Spinal cord (tissue), 10 donors: Measurements from ENCODE around the gene TASP1. TPM values are rescaled to one million over a fixed set of nuclear protein-coding genes. Genes with fewer than 3 reads are reported as not detected.

ENCODE experiments used
- DNase-seq, 6 donors: peaks; one replicate each; pipeline versions ENCODE4 v3.0.0 to v3.0.0-alpha.2; 2013 to 2015; ENCODE audit warnings: low spot score in 6 of 6, low read depth in 4 of 6
- H3K27ac ChIP-seq: one replicate; pipeline ENCODE4 v1.5.1; 2013; ENCODE audit warnings: low read depth, low read length, control low read depth
- H3K27me3 ChIP-seq: one replicate; pipeline ENCODE4 v1.6.1; 2013; ENCODE audit warnings: low read length; ENCODE audit not compliant: control insufficient read depth, insufficient read depth
- H3K36me3 ChIP-seq: one replicate; pipeline ENCODE4 v1.6.1; 2013; ENCODE audit warnings: low read length; ENCODE audit not compliant: control insufficient read depth, insufficient read depth
- H3K4me1 ChIP-seq: one replicate; pipeline ENCODE4 v1.6.1; 2013; ENCODE audit warnings: low read length; ENCODE audit not compliant: control insufficient read depth, insufficient read depth
- H3K4me3 ChIP-seq: one replicate; pipeline ENCODE4 v1.5.1; 2013; ENCODE audit warnings: low read depth, low read length, control low read depth
- H3K9me3 ChIP-seq: one replicate; pipeline ENCODE4 v1.6.1; 2013; ENCODE audit warnings: low read length; ENCODE audit not compliant: control insufficient read depth, insufficient read depth
- WGBS: methylation state at CpG from one replicate; pipeline ENCODE4 v1.1.5; 2013; ENCODE audit warnings: missing lambda C conversion rate; ENCODE audit not compliant: insufficient coverage; 5-methylcytosine and 5-hydroxymethylcytosine counted together
- polyA plus RNA-seq, 2 donors: library from polyadenylated mRNA; unstranded; fragments of 120-200 nt; gene quantifications; one replicate each; pipeline ENCODE4 v1.2.1, GENCODE V29; 2013; ENCODE audit not compliant: insufficient read length in 2 of 2
- total RNA-seq, 2 donors: library from RNA; depleted of rRNA in 1 of 2; stranded (reverse); fragments of 120-200 nt in 1 of 2; fragments of >200 nt in 1 of 2; gene quantifications; one replicate each; pipeline versions ENCODE4 v1.2.3 to v1.2.4, GENCODE V29; 2013 to 2014
- donor health status: healthy.

Gene TASP1
- total and polyA plus RNA-seq, 4 donors: 8.9 to 20.4 (median 14.5) TPM

DNA sequence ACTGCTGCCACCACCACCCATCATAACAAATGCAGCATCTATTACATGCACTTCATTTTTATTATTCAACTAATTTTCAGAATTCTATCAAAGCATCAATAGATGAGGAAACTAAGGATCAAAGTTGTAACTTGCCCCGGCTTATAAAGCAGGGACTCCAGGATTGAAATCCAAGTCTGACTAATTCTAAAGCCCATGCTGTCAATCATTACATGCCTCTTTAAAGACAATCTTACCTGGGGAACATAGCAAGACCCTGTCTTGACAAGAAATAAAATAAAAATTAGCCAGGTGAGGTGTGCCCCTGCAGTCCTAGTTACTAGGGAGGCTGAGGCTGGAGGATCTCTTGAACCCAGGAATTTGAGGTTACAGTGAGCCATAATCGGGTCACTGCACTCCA is 235.3 kb downstream of the TASP1 start:
- Histone ChIP-seq H3K9me3 (no peaks in the 10 kb centered on the region), H3K4me3 (no peak overlapping the region), H3K27ac (no peak overlapping the region), H3K27me3 (no peaks in the 10 kb centered on the region), H3K4me1 (no peaks in the 10 kb centered on the region), H3K36me3 (no peaks in the 10 kb centered on the region)
- 100% methylated on average over 1 of the region's 2 CpGs for WGBS
- DNase-seq: no peak

DNA sequence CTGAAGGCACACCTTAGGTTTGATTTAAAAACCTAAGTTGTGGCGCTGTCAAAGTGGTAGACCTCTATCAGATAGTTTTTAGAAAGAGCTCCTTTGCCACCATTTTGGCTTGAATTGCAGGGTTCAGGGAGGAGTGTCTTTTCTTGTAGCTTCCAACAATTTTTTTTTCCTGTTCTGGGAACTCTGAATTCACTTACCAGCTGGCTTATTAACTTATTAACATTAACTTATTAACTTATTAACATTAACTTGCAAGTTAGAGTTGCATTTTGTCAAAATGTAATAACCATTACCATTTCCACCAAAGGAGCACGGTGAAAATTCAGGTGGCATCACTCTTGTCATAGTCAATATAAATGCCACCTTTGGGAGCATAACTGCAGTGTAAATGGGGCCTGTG is 235.7 kb downstream of the TASP1 start:
- Histone ChIP-seq H3K36me3 (no peaks in the 10 kb centered on the region), H3K27me3 (no peaks in the 10 kb centered on the region), H3K4me3 (no peak overlapping the region), H3K27ac (no peak overlapping the region), H3K4me1 (no peaks in the 10 kb centered on the region), H3K9me3 (no peaks in the 10 kb centered on the region)
- WGBS: 100% methylated on average over 1 of the region's 2 CpGs
- no peak for DNase-seq

- H3K36me3 ChIP-seq: no peaks in the 10 kb centered on the region
- H3K9me3 ChIP-seq: no peaks in the 10 kb centered on the region
- no CpG with 5 or more reads among the region's 5 CpGs for WGBS
- peak in 3 of 6 donors; percentile 7 to 83 (median 8) for DNase-seq
- H3K4me1 ChIP-seq: no peaks in the 10 kb centered on the region
- H3K4me3 ChIP-seq: no peak overlapping the region
- H3K27me3 ChIP-seq: no peaks in the 10 kb centered on the region
- no peak overlapping the region for H3K27ac ChIP-seq
Observed at GRCh38 chr20:13402171-13402760, 236.5 kb downstream of the TASP1 start.

- H3K9me3 ChIP-seq: no peaks in the 10 kb centered on the region
- H3K27me3 ChIP-seq: no peaks in the 10 kb centered on the region
- no peak for DNase-seq
- H3K4me3 ChIP-seq: no peak overlapping the region
- WGBS: no CpG with 5 or more reads among the region's 1 CpG
- no peak overlapping the region for H3K27ac ChIP-seq
- H3K36me3 ChIP-seq: no peaks in the 10 kb centered on the region
- no peaks in the 10 kb centered on the region for H3K4me1 ChIP-seq
Observed at GRCh38 chr20:13401596-13401995, 237.1 kb downstream of the TASP1 start.

GRCh38 chr20:13400453-13400852 is 238.3 kb downstream of the TASP1 start:
- no peak overlapping the region for H3K27ac ChIP-seq
- H3K9me3 ChIP-seq: no peaks in the 10 kb centered on the region
- no peaks in the 10 kb centered on the region for H3K36me3 ChIP-seq
- H3K27me3 ChIP-seq: no peaks in the 10 kb centered on the region
- WGBS: no CpG with 5 or more reads among the region's 2 CpGs
- no peaks in the 10 kb centered on the region for H3K4me1 ChIP-seq
- DNase-seq: no peak
- H3K4me3 ChIP-seq: no peak overlapping the region

GRCh38 chr20:13397300-13397724 is 241.4 kb downstream of the TASP1 start:
- no CpG with 5 or more reads among the region's 1 CpG for WGBS
- no peaks in the 10 kb centered on the region for H3K4me1 ChIP-seq
- no peak overlapping the region for H3K4me3 ChIP-seq
- H3K27ac ChIP-seq: no peak overlapping the region
- no peak for DNase-seq
- H3K27me3 ChIP-seq: no peaks in the 10 kb centered on the region
- H3K9me3 ChIP-seq: no peaks in the 10 kb centered on the region
- no peaks in the 10 kb centered on the region for H3K36me3 ChIP-seq

GRCh38 chr20:13396826-13397225 is 241.9 kb downstream of the TASP1 start:
- H3K4me1 ChIP-seq: no peaks in the 10 kb centered on the region
- H3K36me3 ChIP-seq: no peaks in the 10 kb centered on the region
- no peak for DNase-seq

GRCh38 chr20:13396022-13396421 is 242.7 kb downstream of the TASP1 start:
- Histone ChIP-seq H3K4me1 (no peaks in the 10 kb centered on the region), H3K27ac (no peak overlapping the region), H3K27me3 (no peaks in the 10 kb centered on the region), H3K4me3 (no peak overlapping the region), H3K36me3 (no peaks in the 10 kb centered on the region), H3K9me3 (no peaks in the 10 kb centered on the region)
- DNase-seq: no peak
- WGBS: no CpG with 5 or more reads among the region's 3 CpGs

More at GRCh38 chr20:13396826-13397225, 241.9 kb downstream of the TASP1 start:
- Histone ChIP-seq H3K9me3 (no peaks in the 10 kb centered on the region), H3K27me3 (no peaks in the 10 kb centered on the region), H3K4me3 (no peak overlapping the region), H3K27ac (no peak overlapping the region)

GRCh38 chr20:13395232-13395631 is 243.5 kb downstream of the TASP1 start:
- H3K36me3 ChIP-seq: no peaks in the 10 kb centered on the region
- DNase-seq: no peak
- no peaks in the 10 kb centered on the region for H3K9me3 ChIP-seq
- no peak overlapping the region for H3K27ac ChIP-seq
- no CpG with 5 or more reads among the region's 1 CpG for WGBS
- H3K4me1 ChIP-seq: no peaks in the 10 kb centered on the region
- H3K4me3 ChIP-seq: no peak overlapping the region
- H3K27me3 ChIP-seq: no peaks in the 10 kb centered on the region

DNA sequence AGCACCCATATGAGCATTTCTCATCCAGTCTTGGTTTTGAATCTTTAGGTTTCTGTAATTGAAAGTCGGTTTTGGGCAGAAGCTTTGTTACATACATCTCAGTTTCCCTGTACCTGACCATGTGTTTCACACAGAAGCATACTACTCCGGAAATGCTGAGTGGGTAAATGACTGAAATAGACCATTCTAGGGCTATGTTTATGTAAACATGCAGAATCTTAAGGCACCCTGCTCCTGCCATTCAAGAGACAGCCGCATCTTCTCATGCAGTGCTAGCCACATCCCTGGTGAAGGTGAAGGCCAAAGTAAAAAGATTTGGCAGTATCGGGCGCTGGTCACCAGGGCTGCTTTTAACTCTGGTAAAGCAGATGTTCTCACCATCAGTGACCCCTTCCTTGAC is 246.3 kb downstream of the TASP1 start:
- WGBS: 97% methylated on average over 3 of the region's 5 CpGs
- no peaks in the 10 kb centered on the region for H3K9me3 ChIP-seq

More for the DNA sequence above, 246.3 kb downstream of the TASP1 start:
- Histone ChIP-seq H3K4me3 (no peak overlapping the region), H3K4me1 (no peaks in the 10 kb centered on the region), H3K27ac (no peak overlapping the region), H3K36me3 (no peaks in the 10 kb centered on the region), H3K27me3 (no peaks in the 10 kb centered on the region)
- DNase-seq: no peak
